GM18858 (cell line): ENCODE data around the gene TEX19.

Experiments
- ATAC-seq: cut with Tn5 transposase; IDR thresholded peaks from one replicate; pipeline ENCODE4 v1.9.1; 2021; ENCODE audit not compliant: unreplicated experiment

The TEX19 gene, protein sequence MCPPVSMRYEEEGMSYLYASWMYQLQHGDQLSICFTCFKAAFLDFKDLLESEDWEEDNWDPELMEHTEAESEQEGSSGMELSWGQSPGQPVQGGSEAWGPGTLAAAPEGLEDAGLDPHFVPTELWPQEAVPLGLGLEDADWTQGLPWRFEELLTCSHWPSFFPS

DNA sequence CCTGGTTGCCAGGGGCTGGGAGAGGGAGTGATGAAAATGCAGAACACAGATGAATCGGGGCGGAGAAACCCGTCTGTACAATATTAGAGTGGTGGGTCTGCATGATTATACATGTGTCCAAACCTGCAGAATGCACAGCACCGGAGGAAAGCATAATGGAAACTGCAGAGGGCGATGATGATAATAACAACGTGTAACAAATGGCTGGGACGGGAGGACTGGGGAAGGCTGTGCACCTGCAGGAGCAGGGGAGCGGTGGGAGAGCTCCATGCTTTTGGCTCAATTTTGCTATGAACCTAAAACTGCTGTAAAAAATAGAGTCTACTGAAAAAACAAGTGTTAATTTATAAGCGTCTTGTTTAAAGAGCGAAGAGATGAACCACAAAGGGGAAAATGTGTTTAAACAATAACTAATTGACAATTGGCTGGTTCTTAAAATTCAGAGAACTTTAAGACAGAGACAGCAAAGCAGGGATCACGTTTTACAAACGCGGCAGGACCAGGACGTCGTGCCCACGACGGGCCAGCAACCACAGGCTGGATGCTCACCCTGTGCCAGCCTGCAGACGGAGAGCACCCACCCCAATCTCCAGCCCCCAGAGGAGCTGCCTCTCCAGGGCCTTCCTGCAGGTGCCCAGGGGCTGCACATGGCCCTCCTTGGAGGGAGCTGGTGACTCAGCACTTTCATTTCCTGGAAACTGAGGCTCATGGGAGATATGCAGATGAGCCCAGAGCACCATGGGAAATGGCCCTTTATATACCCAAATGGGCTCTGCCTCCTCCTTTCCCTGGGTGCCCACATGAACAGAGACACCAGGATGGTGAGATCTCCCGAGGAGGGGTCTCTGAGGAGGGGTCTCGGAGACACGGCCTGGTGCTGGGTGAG, at the start of gene TEX19:
Gene TEX19, plus strand, starts transcription at position 783 of the 886 bp plus-strand sequence. CDS start 2,904 bp downstream, outside the sequence.
- ATAC-seq = no peak

DNA sequence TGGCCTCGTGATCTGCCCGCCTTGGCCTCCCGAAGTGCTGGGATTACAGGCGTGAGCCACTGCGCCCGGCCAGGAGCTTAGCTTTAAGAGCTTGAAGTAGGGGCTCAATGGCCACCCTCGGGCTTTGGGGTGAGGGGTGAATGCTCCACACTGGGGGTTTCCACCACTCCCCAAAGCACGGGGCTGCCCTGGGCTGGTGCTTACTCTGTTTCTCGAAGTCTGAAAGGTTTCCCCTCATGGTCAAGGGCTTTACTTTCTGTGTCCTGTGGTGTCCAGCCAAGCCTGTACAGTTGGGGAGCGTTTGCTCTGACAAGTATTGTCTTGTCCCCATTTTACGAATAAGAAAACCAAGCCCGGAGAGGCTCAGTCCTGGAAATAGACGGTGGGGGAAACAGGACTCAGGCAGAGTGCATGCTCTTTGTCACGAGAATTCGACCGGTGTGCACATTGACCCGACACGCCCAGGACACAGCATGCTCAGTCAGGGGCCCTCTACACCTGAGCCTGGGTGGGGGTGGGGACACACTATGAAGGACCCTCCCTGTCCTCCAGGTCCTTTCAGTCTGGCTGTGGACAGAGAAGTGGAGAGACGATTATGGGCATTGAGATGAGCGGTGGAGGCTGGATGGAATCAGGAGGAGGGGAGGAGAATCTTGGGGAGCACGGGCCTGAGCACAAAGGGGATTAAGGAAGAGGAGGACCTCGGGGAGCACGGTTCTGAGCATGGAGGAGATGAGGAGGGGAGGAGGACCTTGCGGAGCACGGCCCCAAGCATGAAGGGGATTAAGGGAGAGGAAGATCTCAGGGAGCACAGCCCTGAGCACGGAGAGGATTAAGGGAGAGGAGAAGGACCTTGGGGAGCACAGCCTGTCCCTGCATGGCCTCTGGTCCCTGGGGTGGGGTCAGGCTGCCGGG, 49.1 kb upstream of the TEX19 start:
- no peak for ATAC-seq

DNA sequence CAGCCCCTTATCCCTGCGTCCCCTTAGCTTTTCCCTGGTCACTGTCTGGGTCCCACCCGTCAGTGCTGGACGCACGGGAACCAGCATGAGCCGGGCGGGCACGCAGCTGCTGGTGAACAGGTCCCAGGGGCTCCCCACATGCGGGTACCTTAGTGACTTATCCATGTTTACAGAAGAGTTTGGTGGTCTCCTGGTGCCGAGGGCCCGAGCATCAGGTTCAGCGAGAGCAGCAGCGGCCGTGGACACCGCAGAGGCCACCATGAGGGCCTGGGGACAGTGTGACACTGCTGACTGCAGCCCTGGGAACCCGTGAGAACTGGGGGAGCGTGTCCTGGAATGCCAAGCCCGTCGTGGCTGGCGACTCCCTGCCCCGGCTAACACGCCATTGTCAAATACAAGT, 48.2 kb upstream of the TEX19 start:
- no peak for ATAC-seq

DNA sequence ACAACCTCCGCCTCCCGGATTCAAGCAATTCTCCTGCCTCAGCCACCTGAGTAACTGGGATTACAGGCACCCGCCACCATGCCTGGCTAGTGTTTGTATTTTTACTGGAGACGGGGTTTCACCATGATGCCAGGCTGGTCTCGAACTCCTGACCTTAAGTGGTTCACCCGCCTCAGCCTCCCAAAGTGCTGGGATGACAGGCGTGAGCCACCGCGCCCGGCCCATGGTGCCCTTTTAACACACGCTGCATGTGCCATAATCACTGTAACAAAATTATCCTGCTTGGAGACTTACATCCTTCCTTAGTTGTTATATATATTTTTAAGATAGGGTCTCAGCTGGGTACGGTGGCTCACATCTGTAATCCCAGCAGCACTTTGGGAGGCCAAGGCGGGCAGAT, 47.1 kb upstream of the TEX19 start:
- ATAC-seq = no peak

DNA sequence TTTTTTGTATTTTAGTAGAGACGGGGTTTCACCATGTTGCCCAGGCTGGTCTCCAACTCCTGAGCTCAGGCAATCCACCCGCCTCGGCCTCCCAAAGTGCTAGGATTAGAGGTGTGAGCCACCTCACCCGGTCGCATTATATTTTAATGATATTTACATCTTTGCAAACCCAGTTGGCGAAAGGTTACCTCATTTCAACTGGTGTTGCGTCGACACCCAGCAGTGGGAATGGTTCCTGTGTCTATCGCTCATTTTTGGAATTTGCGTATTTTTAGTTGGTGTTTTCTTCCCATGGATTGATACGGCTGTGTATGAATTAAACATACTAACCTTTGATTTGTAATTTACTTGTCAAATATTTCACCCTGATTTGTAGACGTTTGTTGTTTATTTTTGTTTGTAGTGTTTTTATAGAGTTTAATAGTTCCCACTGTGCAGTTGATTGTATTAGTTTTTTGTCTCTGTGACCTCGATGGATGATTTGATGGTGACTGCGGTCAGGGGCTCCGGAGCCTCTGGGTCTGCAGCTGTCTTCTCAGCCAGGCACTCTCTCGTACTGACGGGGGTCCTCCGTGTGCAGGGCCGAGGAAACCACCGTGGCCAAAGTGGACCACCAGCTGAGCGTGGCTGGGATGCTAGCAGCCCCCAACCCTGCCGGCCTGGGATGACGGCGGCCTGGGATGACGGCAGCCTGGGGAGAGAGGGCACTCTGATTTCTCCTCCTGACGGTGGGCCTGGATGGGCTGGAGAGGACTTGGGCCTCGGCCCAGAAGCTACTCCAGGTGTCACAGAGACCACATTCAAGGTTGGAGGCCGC, 45.6 kb upstream of the TEX19 start:
- no peak for ATAC-seq

DNA sequence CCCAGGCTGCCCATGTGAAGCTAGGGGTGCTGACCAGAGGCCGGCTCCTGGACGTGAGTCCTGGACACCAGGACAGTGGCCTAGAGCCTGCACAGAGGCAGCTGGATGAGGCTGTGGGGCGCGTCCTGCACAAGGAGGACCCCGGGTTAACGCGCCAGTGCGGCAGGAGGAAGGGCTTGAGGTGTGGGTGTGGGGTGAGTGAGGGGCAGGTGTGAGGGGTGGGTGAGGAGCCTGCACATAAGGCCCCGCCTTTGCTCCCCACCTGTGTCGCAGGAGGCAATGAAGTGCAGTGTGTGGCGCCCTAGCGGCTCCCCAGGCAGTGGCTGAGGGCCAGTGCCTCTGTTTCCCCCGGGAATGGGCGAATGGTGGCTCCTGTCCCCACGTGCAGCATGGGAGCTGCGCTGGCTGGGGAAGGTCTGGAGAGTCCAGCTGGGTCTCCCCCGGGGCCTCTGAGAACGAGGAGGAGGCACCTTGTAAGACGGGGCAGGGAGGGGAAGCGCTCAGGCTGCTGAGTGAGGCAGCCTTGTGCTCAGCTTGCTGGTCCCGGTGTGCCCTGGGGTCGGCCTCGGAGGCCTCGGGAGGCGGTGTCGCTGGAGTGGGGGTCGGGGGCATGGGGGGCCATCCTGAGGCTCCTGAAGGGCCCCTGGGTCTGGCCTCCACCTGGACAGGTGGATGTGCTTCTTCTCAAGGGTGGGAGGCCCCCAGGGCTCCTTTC, 44.9 kb upstream of the TEX19 start:
- ATAC-seq = no peak

DNA sequence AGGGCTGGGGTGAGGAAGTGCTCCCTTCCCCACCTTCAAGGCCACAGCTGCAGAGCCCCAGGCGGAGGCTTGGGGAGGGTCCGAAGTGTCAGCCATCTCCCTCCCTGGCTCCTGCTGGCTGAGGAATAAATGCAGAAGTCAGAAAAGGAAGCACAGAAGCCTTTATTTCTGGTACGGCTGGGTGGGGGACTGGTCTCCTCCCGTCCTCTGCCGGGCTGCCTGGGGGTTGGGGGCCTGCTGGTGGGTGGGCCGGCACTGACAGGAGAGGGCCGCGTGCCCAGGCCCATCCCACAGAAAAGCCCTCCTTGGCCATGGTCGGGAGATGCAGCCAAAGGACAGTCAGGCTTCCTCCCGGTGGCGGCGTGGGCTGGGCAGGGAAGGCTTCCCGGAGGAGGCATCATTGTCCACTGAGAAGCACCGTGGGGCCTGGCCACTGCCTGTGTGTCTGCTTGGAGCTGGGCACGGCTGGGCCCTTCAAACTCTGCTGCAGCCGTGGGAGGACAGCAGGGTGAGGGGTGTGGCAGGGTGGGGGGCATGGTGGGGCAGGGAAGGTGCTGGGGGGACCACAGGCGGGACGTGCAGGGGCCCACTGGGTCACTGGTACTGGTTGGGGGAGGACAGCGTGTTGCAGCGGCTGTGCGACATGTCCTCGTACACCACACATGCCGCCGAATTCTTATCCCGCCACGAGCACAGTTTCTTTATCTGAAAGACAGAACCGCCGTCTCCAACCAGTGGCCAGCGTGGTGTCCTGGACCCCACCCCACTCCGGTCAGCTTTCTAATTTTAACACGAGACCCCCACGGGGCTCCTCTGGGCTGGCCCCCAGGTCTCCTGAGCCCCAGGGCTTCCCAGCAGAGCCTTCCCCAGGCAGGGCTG, 44.1 kb upstream of the TEX19 start:
- no peak for ATAC-seq

DNA sequence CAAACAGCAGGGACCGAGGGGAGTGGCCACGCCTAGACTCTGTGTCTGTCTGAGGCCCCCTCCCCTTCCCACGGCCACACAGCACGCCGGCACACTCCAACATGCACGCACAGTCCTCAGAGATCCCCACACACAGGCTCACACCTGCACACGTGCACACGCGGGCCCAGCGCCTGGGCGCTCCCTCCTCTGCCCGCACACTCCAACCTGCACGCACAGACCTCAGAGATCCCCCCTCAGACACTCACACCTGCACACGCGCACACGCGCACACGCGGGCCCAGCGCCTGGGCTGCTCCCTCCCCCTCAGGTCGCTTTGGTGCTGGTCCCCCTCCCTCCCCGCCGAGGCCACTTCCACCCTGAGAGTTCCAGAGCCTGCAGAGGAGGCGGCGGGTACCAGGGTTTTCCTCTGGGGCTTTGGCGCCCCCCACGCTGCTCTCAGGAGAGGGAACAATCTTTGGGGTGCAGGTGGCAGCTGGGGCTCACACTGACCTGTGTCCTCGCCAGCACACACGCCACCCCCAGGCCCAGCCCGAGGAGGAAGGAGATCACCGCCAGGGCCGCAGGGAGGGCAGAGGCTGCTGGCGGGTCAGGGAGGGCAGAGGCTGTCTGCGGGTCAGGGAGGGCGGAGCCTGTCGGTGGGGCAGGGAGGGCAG, 43.2 kb upstream of the TEX19 start:
- no peak for ATAC-seq

DNA sequence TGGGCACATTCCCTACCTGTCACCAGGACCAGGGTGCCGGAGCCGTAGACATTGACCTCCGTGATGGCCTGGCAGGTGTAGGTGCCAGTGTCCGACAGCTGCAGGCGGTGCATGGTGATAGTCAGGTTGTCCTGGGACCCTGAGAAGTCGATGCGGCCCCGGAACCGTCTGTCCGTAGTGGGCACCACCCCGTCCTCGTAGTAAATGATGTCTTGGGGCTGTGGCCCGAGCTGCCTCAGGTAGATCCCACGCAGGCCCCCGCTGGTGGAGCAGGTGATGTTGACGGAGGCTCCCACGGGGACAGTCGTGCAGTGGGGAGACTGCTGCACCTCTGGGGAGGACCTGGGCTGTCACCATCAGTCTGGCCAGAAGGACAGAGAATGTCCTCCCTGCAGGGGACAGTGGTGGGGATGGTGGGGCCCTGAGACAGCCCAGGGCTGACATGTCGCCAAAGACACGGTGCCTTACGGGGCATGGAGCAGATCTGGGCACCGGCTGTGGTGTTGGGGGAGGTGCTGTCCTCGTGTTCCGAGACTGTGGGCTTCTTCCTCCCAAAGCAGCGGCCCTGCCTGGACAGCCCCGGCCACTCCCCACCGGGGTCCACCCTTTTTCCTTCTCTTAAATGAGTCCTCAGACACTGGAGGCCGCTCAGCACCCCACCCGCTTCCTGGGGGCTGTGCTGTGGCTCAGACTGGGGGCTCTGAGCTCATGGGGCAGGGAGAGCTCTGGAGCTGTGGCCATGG, 42.2 kb upstream of the TEX19 start:
- no peak for ATAC-seq

DNA sequence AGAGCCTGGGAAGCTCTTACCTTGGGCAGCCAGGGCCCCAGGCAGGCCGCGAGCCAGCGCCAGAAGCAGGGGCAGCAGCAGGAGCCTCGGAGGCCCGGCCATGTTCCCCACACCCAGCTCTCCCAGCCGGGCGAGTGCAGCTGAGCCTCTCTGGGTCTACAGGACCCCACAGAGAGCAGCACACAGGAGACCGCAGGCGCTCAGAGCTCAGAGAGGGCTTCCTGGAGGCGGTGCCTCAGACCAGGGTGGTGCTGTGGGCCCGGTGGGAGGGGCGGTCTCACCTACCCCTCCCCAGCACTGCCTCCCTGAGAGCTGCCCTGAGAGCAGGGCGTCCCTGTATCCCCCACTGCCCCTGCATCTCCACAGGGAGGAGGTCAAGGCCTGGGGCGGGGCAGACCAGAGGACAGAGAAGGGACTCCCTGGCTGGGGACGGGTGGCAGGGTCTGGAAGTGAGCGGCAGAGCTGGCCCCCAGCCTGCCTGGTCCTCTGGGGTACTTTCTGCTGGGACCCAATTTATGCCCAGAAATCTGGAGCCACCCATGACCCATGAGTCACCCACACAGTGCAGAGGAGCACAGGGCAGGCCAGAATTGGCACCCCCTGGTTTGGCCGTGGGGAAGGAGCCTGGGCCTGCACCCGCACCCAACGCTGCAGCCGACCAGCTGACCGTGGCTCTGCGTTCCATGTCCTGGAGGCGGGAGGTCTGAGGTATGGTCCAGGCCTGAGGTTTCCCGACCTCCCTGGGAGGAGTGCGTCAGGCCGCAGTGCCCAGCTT, 41.5 kb upstream of the TEX19 start, which contains the start of gene CD7:
Gene CD7, minus strand, starts transcription at position 215 of the 775 bp plus-strand sequence. Its CDS starts 113 bp downstream, at position 102.
- ATAC-seq = no peak

DNA sequence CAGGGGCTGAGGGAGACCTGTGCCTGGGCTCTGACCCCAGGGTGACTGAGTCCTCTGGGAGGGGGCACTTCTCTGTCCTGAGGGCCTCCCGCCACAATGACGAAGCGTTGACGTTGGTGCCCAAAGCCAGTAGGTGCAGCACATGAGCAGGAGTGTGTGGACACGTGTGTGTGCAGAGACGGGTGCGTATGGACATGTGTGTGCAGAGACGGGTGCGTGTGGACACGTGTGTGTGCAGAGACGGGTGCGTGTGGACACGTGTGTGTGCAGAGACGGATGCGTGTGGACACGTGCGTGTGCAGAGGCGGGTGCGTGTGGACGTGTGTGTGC, 40.9 kb upstream of the TEX19 start:
- no peak for ATAC-seq

DNA sequence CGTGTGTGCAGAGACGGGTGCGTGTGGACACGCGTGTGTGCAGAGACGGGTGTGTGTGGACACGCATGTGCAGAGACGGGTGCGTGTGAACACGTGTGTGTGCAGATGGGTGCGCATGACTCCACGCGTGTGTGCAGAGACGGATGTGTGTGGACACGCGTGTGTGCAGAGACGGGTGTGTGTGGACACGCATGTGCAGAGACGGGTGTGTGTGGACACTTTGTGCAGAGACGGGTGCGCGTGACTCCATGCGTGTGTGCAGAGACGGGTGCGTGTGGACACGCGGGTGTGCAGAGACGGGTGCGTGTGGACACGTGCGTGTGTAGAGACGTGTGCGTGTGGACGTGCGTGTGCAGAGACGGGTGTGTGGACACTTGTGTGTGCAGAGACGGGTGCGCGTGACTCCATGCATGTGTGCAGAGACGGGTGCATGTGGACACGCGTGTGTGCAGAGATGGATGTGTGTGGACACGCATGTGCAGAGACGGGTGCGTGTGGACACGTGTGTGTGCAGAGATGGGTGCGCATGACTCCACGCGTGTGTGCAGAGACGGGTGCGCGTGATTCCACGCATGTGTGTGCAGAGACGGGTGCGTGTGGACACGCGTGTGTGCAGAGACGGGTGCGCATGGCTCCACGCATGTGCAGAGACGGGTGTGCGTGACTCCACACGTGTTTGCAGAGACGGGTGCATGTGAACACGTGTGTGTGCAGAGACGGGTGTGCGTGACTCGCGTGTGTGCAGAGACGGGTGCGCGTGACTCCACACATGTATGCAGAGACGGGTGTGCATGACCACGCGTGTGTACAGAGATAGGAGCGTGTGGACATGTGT, 40.1 kb upstream of the TEX19 start:
- ATAC-seq = no peak

DNA sequence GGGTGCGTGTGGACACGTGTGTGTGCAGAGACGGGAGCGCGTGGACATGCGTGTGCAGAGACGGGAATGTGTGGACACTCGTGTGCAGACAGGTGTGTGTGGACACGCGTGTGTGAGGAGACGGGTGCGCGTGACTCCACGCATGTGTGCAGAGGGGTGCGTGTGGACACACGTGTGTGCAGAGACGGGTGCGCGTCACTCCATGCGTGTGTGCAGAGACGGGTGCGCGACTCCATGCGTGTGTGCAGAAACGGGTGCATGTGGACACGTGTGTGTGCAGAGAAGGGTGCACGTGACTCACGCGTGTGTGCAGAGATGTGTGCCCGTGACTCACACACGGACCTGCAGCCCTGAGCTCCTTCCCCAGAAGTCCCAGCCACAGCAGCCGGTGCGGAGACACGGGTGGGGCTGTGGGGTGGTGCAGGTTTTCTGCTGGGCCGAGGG, 39.4 kb upstream of the TEX19 start:
- ATAC-seq = no peak

DNA sequence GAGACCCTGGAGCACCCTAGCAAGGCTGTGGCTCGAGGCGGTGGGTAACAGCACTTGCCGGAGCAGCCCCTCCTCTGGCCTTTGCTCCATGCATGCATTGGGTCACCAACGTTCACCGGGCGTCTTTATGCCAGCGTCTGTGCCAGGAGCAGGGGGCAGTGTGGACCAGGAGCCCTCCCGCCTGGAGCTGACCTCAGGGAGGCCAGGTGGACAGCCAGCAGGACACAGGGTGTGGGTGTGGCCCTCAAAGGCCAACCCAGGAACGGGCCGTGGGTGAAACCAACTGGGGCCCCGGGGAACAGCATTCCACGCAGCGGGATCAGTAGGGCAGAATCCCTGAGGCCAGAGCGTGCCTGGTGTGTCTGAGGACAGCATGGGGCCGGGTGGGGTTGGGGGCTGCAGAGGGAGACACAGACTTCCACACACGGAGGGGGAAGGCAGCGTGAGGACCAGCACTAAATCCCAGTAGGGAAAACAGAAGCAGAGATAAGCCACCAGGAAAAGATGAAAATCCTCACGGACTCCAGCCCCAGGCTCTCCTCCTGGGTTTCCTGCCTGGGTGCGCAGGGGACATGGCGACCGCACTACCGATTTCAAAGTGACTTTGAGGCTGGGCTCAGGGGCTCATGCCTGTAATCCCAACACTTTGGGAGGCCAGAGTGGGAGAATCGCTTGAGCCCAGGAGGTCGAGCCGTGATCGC, 38.8 kb upstream of the TEX19 start:
- ATAC-seq = no peak
